NCI-H345 (cell line): Measurements from ENCODE around the gene FBRSL1.
A peak's percentile ranks its signal among the peaks of the same experiment; 100 is the strongest.
"Not testable (repeated sequence)": the region's sequence is repeated elsewhere in the genome, so short reads cannot be mapped to it uniquely, and the experiment has no call there.

Experiments used
- DNase-seq: peaks from one replicate; lab custom pipeline; 2025; lab: John Stamatoyannopoulos, UW

Gene FBRSL1

DNA sequence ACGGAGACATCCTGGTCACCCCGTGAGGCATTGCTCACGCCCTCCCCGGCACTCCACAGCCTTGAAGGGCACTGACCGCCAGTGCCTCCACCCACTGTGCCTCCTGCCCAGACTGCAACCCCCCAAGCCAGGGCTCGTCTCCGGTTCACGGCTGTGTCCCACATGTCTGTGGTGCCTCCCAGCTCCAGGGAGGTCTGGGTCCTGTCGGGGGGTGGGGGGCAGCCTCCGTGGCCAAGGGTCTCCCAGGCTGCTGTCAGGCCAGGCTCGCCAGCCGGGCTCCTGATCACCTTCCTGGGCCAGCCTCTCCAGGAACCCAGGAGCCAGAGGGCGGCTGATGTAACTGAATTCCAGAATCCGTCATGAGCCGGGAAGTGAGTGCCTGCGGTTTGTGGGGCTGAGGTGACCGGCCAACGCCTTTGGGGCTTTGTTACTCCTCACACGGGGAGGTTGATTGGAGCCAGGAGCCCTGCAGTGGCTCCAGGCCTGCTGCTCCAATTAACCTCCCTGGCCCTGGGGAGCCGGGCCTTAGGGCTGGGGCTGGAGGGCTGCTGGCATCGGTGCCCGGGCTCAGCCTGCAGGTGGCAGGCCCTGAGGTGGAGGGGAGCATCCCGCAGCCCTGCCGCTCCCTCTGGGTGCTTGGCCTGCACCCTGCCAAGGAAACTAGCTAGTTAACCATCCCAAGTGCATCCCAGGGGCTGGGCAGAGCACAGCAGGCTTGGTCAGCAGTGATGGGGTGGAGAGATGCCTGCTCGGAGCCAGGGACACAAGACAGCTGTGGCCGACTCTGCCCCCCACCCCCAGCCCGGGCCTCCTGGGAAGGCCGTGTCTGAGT lies 36.4 kb upstream of the FBRSL1 start:
- no peak for DNase-seq

DNA sequence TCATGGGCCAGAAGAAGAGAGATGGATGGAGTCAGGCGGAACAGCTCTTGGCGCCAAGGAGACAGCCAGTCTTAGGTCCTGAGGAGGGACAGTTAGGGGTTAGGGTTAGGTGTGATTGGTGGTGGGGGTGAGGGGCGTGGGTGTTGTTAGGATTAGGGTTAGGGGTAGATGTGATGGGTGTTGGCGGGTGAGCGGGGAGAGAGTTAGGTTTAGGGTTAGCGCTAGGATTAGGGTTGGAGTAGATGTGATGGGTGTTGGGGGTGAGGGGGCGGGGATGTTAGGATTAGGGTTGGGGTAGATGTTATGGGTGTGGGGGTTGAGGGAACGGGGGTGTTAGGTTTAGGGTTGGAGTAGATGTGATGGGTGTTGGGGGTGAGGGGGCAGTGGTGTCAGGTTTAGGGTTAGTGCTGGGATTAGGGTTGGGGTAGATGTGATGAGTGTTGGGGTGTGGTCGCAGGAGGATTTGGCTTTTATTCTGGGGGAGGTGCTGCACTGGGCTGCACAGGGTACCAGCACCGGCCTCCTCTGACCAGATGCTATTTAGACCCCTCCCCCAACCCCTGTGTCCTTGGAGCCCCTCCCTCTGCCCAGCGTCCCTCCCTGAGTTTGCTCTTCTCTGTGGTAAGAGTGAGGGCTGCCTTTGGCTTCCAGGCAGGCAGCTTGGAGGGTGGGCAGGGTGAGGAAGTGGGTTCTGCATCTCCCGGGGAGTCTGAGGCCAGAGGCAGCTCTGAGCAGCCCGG lies 35.6 kb upstream of the FBRSL1 start:
- DNase-seq, result no peak

DNA sequence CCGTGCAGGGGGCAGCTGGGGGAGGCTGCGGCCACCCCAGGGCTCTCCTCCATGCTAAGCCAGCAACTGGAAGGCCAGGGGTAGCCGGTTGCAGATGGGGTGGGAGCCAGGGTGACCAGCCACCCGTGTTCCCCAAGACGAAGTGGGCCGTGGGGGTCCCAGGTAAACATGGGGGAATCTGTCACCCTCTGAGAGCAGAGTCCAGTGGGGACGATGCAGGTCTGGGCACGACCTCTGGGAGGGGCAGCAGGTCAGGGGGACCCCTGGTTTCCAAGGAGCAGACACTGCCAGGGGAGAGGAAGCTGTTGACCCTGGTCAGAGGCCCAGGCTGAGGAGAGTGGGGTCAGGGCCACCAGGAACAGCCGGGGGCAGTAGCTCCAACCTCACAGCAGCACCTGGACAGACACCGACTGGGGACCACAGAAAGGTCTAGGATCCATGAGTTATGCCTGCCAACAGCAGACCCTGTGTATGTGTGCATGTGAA lies 35.0 kb upstream of the FBRSL1 start:
- no peak for DNase-seq

DNA sequence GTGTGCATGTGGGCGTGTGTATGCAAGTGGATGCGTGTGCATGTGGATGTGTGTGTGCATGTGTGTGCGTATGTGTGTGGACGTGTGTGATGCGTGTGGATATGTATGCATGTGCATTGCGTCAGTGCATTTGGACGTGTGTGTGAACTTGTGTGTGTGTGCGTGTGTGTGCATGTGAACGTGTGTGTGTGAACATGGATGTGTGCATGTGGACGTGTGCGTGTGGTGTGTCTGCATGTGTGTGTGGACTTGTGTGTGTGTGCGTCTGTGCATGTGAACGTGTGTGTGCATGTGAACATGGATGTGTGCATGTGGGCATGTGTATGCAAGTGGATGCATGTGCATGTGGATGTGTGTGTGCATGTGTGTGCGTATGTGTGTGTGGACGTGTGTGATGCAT lies 34.4 kb upstream of the FBRSL1 start:
- DNase-seq, result no peak

DNA sequence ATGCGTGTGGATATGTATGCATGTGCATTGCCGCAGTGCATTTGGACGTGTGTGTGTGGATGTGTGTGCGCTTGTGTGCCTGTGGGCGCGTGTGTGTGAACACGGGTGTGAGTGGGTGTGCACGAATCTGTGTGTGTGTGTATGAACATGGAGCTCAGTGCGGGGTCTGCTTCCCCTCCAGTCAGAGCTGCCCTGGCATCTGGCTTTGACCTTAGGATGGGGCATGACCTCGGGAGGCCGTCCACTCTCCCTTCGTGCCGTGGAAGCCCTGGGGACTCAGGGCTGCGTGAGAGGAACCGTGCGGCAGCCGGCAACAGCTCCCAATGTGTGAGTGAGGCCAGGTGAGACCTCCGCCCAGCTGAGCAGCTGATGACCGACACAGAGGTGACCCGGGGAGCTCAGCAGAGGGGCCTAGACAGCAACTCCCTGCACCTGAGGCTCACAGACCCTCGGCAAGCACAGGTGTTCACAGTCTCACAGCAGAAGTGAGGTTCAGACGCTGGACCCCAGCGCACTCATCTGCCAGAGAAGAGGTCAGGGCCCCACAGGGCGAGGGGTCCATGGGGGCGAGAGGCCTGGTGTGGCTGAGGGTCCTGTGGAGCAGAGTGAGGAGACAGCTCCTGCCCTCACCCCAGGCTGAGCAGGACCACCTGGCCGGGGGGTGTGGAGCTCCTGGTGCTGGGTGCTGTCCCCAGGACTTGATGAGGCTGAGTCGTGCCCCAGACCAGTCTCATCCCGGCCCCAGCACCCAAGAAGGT lies 33.6 kb upstream of the FBRSL1 start:
- DNase-seq, result no peak

DNA sequence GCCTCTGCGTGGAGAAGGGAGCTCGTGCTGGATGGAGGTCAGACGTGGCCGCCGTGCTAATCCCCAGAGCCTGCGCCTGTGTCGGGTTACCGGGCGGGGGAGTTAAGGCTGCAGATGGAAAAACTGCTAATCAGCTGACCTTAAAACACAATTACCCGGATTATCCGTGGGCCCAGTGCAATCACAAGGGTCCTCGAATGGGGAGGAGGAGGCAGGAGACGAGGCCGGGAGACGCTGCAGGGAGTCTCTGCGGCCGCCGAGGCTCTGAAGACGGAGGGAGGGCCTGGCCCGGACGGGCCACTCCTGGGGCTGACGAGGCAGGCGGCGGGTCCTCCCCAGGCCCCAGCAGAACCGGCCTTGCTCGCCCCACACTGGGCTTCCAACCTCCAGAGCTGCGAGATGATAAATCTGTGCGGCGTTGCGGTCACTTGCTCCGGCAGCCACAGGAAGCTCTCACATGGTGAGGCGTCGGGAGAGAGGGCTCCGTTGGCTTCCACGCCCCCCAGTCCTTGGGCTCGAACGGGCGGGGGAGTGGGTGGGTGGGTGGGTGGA lies 32.9 kb upstream of the FBRSL1 start:
- DNase-seq, result no peak

DNA sequence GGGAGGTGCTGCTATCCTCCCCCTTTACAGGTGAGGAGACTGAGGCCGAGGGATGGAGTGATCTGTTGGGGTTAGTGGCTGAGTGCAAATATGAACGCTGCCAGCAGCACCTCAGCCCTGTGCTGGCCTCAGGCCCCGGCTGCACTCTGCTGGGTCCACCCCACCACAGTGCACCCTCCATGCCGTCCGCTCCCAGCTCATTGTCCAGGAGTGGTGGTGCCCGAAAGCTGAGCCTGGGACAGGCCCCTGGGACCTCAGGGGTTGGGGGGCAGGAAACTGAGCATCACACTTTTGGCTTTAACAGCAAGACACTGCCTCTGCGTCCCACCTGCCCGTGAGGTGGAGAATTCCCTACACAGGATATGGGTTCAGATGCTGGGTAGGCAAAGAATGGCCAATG lies 31.5 kb upstream of the FBRSL1 start:
- DNase-seq, result no peak

DNA sequence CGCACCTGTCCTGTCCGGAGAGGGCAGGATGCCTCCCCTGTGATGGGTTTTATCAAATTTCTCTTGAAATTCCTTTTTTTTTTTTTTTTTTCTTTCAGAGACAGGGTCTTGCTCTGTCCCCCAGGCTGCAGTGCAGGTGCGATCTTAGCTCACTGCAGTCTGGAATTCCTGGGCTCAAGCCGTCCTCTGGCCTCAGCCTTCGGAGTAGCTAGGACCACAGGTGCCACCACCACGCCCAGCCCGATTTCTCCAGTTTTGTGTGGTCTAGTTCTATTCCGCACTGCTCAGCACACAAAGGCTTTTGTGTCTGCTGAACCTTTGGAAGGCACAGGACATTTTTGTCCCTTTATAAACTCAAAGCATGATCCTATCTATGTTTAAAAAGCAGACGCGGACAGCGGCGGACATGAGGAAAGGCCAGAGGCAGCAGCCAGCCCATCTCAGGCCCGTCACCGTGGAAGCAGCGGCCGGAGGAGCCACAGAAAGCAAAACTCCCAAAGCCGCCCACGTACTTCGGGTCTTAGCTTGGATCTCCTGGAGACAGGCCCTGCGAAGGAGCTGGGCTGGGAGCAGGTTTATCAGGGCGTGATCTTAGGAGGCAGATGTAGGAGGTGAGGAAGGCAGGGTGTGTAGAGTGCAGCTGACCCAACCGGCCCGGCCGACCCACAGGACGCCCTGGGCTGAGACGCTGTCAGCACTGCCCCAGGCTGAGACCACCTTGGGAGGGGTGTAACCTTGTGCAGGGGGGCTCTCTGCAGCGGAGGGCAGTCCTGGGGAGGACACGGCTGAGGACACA lies 30.9 kb upstream of the FBRSL1 start:
- no peak for DNase-seq

DNA sequence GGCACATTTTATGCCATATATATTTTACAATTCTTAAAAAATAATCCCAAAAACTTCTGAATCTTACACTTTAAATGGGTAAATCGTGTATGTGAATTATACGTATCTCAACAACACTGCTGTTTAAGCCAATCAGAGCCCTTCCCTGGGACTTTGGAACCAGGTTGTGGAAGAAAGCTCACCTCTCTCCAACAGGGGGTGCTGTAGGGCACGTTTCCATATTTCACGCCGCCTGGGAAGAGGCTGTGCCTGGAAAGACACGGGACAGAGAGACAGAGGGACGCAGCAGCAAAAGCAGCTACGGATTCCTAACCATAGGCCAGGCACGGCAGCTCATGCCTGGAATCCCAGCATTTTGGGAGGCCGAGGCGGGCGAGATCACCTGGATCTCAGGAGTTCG lies 29.4 kb upstream of the FBRSL1 start:
- no peak for DNase-seq

DNA sequence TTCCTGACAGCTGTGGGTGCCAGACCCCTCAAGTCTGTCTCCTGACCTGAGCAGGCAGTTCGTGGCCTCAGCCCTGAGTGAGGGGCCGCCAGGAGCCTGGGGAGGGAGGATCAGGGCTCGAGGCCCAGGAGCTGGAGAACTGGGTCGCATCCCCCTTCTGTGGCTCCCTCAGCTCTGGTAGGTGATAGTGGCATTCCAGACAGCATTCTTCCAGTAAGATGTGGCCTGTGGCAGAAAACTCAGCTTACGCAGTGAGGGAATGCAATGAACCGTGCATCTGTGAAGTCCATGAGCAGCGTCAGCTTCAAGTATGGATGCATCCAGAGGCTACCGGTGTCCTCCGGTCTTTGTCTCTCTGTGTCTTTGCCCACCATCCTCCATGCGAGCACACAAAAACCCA lies 28.4 kb upstream of the FBRSL1 start:
- DNase-seq, result no peak

DNA sequence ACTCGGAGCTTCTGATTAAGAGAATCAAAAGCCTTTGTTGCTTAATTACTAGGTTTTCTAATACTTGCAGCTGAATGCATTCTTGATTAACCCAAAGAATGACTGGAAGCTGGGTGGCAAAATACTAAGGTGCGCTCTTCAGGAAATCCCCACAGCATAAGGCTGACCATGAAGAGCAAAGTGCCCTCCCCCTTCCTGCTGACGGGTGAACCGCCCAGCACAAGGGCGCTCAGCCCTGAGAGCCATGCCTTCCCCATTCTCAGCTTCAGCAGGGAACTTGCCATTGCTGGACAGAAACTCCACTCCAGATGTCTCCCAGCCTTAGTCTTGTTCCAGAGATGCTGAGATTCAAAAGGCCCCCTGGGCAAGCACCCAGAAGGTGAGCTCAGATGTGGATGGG lies 27.2 kb upstream of the FBRSL1 start:
- DNase-seq, result no peak

DNA sequence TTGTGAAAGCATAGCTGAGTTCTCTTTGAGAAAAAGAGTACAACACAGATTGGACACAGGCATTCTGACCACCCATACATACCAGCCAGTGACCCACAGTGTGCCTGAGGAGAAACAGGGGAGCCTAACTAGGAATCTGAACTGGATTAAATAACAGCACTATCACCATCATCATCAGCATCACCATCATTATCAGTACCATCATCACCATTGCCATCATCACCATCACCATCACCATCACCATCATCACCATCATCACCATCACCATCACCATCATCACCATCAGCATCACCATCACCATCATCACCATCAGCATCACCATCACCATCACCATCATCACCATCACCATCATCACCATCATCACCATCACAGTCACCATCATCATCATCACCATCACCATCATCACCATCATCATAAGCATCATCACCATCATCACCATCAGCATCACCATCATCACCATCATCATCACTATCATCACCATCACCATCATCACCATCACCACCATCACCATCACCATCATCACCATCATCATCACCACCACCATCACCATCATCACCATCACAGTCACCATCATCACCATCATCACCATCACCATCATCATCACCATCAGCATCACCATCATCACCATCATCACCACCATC lies 26.5 kb upstream of the FBRSL1 start:
- DNase-seq, result not testable (repeated sequence)

DNA sequence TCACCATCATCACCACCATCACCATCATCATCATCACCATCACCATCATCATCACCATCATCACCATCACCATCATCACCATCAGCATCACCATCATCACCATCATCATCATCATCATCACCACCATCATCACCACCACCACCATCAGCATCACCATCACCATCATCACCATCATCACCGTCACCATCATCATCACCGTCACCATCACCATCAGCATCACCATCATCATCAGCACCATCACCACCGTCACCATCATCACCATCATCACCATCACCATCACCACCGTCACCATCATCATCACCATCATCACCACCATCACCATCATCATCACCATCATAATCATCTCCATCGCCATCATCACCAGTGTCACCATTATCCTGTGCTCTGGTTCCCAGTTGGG lies 25.6 kb upstream of the FBRSL1 start:
- DNase-seq, result not testable (repeated sequence)

DNA sequence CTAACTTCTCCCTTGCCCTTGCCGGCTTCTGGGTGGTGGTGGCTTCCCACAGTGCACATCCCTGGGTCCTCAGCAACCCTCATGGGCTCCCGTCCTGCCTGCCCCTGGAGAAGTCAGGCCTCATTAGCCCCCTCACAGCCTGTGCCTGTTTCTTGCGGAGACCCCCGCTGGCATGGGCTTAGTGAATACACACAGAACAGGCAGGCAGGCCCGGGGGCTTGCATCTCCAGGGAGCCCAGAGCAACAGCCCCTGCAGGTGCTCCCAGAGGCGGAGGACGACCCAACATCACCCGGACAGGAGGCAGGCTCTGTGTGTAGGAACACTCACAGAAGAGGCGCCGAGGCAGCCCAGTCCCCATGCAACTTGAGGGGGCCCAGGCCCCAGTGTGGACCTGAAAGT lies 25.1 kb upstream of the FBRSL1 start:
- DNase-seq, result no peak

DNA sequence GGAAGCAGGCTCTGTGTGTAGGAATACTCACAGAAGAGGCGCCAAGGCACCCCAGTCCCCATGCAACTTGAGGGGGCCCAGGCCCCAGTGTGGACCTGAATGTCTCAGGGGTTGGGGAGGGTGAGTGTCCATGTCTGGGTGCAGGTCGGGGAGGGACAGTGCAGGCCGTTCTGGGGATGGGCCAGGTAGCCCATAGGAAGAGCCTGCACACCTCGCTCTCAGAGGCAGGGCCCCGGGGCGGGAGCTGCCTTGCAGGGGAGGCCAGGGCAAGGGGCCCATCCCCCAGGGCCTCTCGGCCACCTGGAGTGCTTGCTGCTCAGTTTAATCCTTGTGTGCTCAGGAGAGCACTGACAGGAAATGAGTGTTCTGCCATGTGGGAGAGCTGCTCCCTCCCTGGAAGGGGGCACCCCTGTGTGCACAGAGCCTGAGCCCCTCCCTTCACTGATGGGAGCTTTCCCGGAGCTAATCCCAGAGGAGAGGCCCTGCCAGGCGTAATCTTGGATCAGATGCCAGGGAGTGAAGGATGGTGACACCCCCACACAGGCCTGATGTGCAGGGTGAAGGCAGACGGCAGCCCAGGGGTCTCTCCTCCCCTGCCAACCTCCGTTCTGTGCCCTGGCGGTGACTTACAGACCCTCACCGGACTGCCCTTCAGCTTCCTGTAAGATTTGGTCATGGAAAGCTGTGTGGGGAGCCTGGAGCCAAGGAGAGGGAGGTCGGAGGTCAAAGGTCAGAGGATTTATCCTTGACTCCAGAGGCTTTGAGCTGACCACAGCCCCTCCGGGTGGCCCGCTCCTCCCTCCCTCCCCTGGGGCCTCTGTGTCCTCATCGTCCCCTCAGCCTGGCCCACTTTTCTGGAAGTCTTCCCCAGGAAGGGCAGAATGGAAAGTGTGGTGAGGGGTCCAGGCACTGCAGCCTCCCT lies 24.4 kb upstream of the FBRSL1 start:
- peak; percentile 20 for DNase-seq

DNA sequence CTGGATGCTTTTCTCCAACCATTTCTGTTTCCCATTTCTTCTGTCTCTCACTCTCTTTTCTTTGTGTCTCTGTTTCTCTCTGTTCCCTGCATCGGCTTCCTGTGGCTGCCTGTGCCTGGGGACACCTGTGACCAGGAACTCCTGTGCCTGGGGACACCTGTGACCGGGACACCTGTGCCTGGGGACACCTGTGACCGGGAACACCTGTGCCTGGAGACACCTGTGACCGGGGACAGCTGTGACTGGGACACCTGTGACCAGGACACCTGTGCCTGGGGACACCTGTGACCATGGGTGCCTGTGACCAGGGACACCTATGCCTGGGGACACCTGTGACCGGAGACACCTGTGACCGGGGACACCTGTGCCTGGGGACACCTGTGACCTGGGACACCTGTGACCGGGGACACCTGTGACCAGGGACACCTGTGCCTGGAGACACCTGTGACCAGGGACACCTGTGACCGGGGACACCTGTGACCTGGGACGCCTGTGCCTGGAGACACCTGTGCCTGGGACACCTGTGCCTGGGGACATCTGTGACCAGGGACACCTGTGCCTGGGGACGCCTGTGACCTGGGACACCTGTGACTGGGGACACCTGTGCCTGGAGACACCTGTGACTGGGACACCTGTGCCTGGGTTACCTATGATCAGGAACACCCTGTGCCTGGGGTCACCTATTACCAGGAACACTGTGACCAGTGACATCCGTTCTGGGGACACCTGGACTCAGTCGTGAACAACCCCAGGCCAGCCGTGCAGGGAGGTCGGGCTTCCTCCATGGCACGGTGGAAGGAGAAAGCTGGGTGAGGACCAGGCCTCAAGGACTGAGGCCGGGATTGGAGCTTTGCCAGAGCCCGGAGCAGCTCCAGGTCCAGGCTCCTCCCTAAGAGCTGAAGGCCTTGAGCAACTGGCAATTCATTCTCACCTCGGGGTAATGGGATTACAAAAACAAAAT lies 23.4 kb upstream of the FBRSL1 start:
- DNase-seq, result no peak

DNA sequence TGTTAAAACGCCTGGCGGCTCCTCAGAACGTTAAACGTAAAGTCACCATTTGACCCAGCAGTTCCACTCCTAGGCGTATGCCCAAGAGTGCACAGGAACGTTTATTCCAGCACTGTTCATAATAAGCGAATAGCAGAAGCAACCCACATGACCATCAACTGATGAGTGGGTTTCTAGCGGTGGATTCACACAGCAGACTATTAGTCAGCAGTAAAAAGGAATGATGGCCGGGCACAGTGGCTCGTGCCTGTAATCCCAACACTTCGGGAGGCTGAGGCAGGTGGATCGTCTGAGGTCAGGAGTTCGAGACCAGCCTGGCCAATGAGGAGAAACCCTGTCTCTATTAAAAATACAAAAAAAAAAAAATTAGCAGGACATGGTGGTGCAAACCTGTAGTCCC lies 22.4 kb upstream of the FBRSL1 start:
- DNase-seq, result no peak

DNA sequence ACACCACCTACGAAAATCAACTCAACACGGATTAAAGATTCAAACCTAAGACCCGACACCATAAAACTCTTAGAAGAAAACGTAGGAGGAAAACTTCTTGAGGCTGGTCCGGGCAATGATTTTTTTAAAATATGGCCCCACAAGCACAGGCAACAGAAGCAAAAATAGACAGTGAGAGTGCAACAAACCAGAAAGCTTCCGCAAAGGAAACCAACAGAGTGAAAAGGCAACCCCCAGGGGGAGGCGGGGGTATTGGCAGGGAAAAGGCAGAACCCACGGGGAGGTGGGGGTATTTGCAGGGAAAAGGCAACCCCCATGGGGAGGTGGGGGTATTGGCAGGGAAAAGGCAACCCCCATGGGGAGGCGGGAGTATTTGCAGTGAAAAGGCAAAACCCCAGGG lies 20.5 kb upstream of the FBRSL1 start:
- no peak for DNase-seq

DNA sequence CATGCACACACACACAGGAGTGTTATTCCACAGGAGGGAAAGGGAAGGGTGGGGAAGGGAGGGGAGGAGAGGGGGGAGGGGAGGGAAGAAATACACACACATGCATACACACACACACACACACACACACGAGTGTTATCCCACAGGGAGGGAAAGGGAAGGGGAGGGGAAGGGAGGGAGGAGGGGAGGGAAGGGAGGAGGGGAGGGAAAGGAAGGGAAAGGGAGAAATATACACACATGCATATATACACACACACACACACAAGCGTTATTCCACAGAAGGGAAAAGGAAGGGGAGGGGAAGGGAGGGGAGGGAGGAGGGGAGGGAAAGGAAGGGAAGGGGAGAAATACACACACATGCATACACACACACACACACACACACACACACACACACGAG lies 19.6 kb upstream of the FBRSL1 start:
- DNase-seq, result no peak
